ENCODE measurements around the gene PDYN. TPM values are rescaled to one million over a fixed set of nuclear protein-coding genes. Genes with fewer than 3 reads are reported as not detected.

The PDYN gene
- total and polyA plus RNA-seq, 4 donors = not detected

DNA sequence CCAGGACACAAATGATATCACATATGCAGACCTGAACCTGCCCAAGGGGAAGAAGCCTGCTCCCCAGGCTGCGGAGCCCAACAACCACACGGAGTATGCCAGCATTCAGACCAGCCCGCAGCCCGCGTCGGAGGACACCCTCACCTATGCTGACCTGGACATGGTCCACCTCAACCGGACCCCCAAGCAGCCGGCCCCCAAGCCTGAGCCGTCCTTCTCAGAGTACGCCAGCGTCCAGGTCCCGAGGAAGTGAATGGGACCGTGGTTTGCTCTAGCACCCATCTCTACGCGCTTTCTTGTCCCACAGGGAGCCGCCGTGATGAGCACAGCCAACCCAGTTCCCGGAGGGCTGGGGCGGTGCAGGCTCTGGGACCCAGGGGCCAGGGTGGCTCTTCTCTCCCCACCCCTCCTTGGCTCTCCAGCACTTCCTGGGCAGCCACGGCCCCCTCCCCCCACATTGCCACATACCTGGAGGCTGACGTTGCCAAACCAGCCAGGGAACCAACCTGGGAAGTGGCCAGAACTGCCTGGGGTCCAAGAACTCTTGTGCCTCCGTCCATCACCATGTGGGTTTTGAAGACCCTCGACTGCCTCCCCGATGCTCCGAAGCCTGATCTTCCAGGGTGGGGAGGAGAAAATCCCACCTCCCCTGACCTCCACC lies 56.4 kb downstream of the PDYN start:
- no peaks in the 10 kb centered on the region for H3K4me1 ChIP-seq (ENCODE audit: control insufficient read depth in 1 of 2, insufficient read depth in 2 of 2, low read length in 2 of 2)
- H3K36me3 ChIP-seq (ENCODE audit: control insufficient read depth in 1 of 2, insufficient read depth in 2 of 2, low read length in 1 of 2) = peaks cover 0 to 3% of the 10 kb centered on the region in 2 donors
- H3K27me3 ChIP-seq (ENCODE audit: control insufficient read depth in 1 of 2, insufficient read depth in 2 of 2, low read length in 1 of 2) = no peaks in the 10 kb centered on the region
- DNase-seq = no peak
- intact Hi-C loops (cut with DNase I) = no loop called here
- no peaks in the 10 kb centered on the region for H3K9me3 ChIP-seq (ENCODE audit: control insufficient read depth, low read length)
- H3K27ac ChIP-seq (ENCODE audit: low read depth in 1 of 2, low read length in 2 of 2) = no peak overlapping the region
- no peak overlapping the region for H3K4me3 ChIP-seq (ENCODE audit: low read length in 2 of 2)
- 92 to 93% methylated on average over 24 to 25 of the region's 25 CpGs for WGBS, 2 donors
- ATAC-seq (ENCODE audit: low FRiP score) = no peak

DNA sequence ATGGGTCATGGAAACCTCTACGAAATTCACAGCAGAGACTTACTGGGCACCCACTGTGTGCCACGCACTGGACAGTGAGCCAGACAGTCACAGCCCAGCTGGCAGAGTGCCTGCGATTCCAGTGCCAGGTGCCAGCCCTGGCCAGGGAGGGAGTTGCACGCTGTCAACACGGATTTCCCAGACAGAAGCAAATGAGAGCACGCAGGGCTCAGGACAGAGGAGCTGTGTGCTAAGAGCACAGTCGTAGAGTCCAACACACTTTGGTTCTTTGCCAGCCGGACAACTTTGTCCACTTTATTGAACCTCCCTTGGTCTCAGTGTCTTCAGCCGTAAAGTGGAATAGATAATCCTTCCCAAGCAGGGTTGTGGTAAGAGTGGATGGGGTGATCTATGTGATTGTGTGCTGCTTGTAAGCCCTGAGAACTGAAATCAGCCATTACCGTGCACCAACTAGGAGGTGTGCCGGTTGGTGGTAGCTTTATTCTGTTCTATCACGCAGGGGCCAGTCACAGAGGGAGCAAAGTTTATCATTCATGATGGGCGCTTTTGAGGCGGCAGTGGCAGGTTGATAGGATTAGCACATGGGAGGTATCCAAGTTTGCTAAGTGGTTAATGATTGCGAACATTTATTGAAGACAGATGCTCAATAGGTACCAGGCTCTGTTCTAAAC lies 58.0 kb downstream of the PDYN start:
- H3K27me3 ChIP-seq (ENCODE audit: control insufficient read depth in 1 of 2, insufficient read depth in 2 of 2, low read length in 1 of 2) = no peaks in the 10 kb centered on the region
- ATAC-seq (ENCODE audit: low FRiP score) (no peak), DNase-seq (no peak)
- no peaks in the 10 kb centered on the region for H3K4me1 ChIP-seq (ENCODE audit: control insufficient read depth in 1 of 2, insufficient read depth in 2 of 2, low read length in 2 of 2)
- intact Hi-C loops (cut with DNase I) = no loop called here
- no peak overlapping the region for H3K4me3 ChIP-seq (ENCODE audit: low read length in 2 of 2)
- H3K9me3 ChIP-seq (ENCODE audit: control insufficient read depth, low read length) = no peaks in the 10 kb centered on the region
- H3K27ac ChIP-seq (ENCODE audit: low read depth in 1 of 2, low read length in 2 of 2) = no peak overlapping the region
- H3K36me3 ChIP-seq (ENCODE audit: control insufficient read depth in 1 of 2, insufficient read depth in 2 of 2, low read length in 1 of 2) = peaks cover 0 to 3% of the 10 kb centered on the region in 2 donors
- WGBS, 2 donors = 71 to 76% methylated on average over 15 of the region's 15 CpGs

DNA sequence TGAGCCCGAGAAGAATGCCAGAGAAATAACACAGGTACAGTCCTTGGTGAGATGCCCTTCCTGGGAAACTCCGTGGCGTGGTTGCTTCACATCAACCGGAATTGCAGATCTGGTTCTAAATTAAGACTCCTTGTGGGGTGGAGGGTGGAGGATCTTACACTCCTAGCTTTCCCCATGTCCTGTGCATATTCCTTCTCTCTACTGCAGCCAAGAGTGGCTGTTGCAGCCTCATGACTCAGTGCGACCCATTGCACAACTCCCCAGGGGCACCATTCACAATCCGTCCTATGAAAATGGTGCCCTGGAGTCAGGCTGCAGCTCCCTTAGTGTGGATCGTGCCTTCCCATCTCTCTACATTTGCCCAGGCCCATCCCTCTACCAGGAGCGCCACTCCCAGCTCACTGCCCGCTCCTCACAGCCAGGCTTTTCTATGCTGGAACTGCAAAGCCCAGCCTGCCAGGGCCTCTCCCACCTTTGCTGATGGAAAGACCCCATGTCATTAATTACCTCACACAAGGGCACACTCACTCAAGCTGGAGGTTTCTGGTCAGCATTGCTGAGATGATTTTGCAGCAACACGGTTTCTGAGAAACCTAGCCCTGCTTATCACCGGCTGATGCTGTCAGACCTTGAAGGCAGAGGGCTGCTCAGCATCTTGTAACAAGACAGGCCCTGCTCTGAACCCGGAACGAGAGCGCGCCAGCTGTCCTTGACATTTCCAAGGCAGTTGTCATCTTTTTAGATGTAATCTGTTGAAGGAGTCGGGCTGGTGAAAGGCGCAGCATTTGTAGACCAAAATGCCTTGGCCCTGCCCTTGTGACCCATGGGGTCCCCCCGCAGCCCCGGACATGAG lies 58.9 kb downstream of the PDYN start:
- ATAC-seq (ENCODE audit: low FRiP score) (peak; percentile 87), DNase-seq (peak; percentile 88 to 93)
- WGBS, 2 donors = 82% methylated on average over 19 of the region's 19 CpGs
- no peaks in the 10 kb centered on the region for H3K27me3 ChIP-seq (ENCODE audit: control insufficient read depth in 1 of 2, insufficient read depth in 2 of 2, low read length in 1 of 2)
- no peak overlapping the region for H3K27ac ChIP-seq (ENCODE audit: low read depth in 1 of 2, low read length in 2 of 2)
- intact Hi-C loops (cut with DNase I) = loop anchor here in 1 of 2 donors (5.0 kb wide), 1 partner anchor 38 kb away; the partner anchor contains the start of gene SIRPA
- peaks cover 0 to 3% of the 10 kb centered on the region in 2 donors for H3K36me3 ChIP-seq (ENCODE audit: control insufficient read depth in 1 of 2, insufficient read depth in 2 of 2, low read length in 1 of 2)
- no peak overlapping the region for H3K4me3 ChIP-seq (ENCODE audit: low read length in 2 of 2)
- no peaks in the 10 kb centered on the region for H3K4me1 ChIP-seq (ENCODE audit: control insufficient read depth in 1 of 2, insufficient read depth in 2 of 2, low read length in 2 of 2)
- H3K9me3 ChIP-seq (ENCODE audit: control insufficient read depth, low read length) = no peaks in the 10 kb centered on the region

DNA sequence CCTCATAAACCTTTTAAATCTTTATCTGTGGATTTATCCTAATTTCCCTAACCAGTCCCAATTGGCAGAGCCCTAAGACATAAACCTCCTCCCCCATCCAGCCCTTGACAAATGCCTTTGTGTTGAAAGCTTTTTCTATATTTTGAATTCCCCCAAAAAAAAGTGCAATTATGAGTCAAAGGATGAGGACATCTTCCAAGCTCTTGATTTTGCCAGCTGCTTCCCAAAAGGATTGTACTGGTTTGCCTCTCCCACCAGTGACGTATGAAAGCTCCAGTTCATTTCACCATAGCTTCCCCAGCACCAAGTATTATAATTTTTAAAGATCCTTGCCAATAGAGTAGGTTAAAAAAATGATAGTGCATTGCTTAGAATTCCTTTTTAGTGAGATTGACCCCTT lies 59.7 kb downstream of the PDYN start:
- Histone ChIP-seq H3K4me3 (ENCODE audit: low read length in 2 of 2) (no peak overlapping the region), H3K9me3 (ENCODE audit: control insufficient read depth, low read length) (no peaks in the 10 kb centered on the region), H3K4me1 (ENCODE audit: control insufficient read depth in 1 of 2, insufficient read depth in 2 of 2, low read length in 2 of 2) (no peaks in the 10 kb centered on the region), H3K36me3 (ENCODE audit: control insufficient read depth in 1 of 2, insufficient read depth in 2 of 2, low read length in 1 of 2) (peaks cover 0 to 3% of the 10 kb centered on the region in 2 donors), H3K27me3 (ENCODE audit: control insufficient read depth in 1 of 2, insufficient read depth in 2 of 2, low read length in 1 of 2) (no peaks in the 10 kb centered on the region), H3K27ac (ENCODE audit: low read depth in 1 of 2, low read length in 2 of 2) (no peak overlapping the region)
- DNase-seq (no peak), ATAC-seq (ENCODE audit: low FRiP score) (peak; percentile 62)
- intact Hi-C loops (cut with DNase I) = loop anchor here in 1 of 2 donors (5.0 kb wide), 1 partner anchor 37 kb away; the partner anchor contains the start of gene SIRPA
- 56 to 63% methylated on average over 1 of the region's 1 CpG for WGBS, 2 donors

DNA sequence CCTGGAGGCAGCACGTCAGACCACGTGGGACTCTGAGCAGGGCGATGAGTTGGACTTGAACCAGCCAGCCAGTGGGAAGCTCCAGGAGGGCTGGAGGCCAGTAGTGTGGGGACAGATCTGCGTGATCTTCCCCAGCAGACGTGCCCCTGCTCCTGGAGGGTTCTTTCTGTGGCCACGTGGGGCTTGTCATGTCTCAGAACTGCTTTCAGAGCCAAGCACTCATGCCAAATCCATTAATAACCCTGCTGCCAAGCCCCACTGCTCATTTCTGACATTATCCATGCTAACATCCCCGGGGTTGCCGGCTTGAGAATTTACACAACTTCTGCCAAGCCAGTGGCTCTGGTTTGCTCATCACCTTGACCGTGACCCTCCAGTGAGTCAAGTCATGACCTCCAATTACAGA lies 60.4 kb downstream of the PDYN start:
- peak; percentile 59 for ATAC-seq (ENCODE audit: low FRiP score)
- peaks cover 0 to 3% of the 10 kb centered on the region in 2 donors for H3K36me3 ChIP-seq (ENCODE audit: control insufficient read depth in 1 of 2, insufficient read depth in 2 of 2, low read length in 1 of 2)
- WGBS, 2 donors = 13 to 25% methylated on average over 9 of the region's 9 CpGs
- H3K27ac ChIP-seq (ENCODE audit: low read depth in 1 of 2, low read length in 2 of 2) = no peak overlapping the region
- no peaks in the 10 kb centered on the region for H3K27me3 ChIP-seq (ENCODE audit: control insufficient read depth in 1 of 2, insufficient read depth in 2 of 2, low read length in 1 of 2)
- peak; percentile 70 to 81 for DNase-seq
- H3K4me1 ChIP-seq (ENCODE audit: control insufficient read depth in 1 of 2, insufficient read depth in 2 of 2, low read length in 2 of 2) = no peaks in the 10 kb centered on the region
- intact Hi-C loops (cut with DNase I) = loop anchor here in 1 of 2 donors (5.0 kb wide), 1 partner anchor 36 kb away; the partner anchor contains the start of gene SIRPA
- H3K4me3 ChIP-seq (ENCODE audit: low read length in 2 of 2) = no peak overlapping the region
- H3K9me3 ChIP-seq (ENCODE audit: control insufficient read depth, low read length) = no peaks in the 10 kb centered on the region

DNA sequence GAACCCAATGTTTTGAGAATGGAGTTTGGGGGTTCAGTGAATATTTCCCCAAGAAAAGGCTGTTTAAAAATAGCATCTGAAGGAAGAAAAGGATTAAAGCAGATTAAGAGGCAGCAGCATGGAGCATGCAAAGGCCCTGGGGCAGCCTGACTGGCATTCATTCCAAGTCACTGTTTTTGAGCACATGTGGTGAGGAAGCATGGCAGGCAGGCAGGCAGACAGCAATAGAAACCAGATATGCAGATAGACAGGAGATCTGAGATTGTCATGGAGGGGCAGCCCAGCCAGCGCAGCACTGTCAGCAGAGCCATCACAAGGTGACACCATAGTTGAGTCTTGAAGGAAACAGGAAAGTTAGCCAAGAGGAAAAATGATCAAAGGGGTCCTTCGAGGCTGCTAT lies 60.9 kb downstream of the PDYN start:
- Histone ChIP-seq H3K27ac (ENCODE audit: low read depth in 1 of 2, low read length in 2 of 2) (no peak overlapping the region), H3K9me3 (ENCODE audit: control insufficient read depth, low read length) (no peaks in the 10 kb centered on the region), H3K36me3 (ENCODE audit: control insufficient read depth in 1 of 2, insufficient read depth in 2 of 2, low read length in 1 of 2) (peaks cover 0 to 3% of the 10 kb centered on the region in 2 donors), H3K27me3 (ENCODE audit: control insufficient read depth in 1 of 2, insufficient read depth in 2 of 2, low read length in 1 of 2) (no peaks in the 10 kb centered on the region), H3K4me1 (ENCODE audit: control insufficient read depth in 1 of 2, insufficient read depth in 2 of 2, low read length in 2 of 2) (no peaks in the 10 kb centered on the region), H3K4me3 (ENCODE audit: low read length in 2 of 2) (no peak overlapping the region)
- intact Hi-C loops (cut with DNase I) = loop anchor here in 1 of 2 donors (5.0 kb wide), 1 partner anchor 36 kb away; the partner anchor contains the start of gene SIRPA
- 81 to 84% methylated on average over 2 of the region's 2 CpGs for WGBS, 2 donors
- DNase-seq = no peak
- ATAC-seq (ENCODE audit: low FRiP score) = no peak

DNA sequence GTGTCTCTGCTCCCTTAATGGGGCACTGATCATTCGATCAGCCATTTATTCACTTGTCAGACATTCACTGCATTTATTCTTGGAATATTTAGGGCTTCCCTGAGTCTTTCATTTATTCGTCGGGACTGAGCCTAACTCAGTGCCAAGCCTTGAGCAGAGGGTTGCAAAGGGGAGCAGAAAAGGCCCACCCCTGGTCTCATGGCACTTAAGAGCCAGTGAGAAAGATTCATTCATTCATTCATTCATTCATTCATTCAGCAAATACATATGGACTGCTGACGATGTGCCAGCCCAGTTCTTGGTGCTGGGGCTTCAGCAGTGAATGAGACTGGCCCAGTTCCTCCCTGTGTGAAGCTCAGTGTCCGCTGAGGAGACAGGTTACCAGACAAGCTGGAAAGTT lies 62.0 kb downstream of the PDYN start:
- H3K4me1 ChIP-seq (ENCODE audit: control insufficient read depth in 1 of 2, insufficient read depth in 2 of 2, low read length in 2 of 2) = no peaks in the 10 kb centered on the region

DNA sequence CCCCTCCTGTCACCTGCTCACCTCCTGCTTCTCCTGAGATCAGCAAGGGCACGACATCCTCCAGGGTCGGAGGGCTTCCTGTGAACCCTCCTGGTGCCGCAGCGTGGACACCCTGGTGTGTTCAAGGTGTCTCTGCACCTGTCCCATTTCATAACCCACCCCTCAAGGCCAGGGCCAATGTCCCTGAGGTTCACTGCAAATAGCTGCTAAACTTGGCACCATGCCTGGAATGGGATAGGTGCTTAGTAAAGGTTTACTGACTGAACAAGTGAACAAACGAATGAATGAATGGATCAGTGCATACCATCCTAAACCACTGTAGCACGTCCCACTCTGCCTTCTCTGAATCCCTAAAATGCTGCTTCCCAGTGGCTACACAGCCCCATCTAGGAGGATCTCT lies 63.7 kb downstream of the PDYN start:
- Histone ChIP-seq H3K27me3 (ENCODE audit: control insufficient read depth in 1 of 2, insufficient read depth in 2 of 2, low read length in 1 of 2) (no peaks in the 10 kb centered on the region), H3K36me3 (ENCODE audit: control insufficient read depth in 1 of 2, insufficient read depth in 2 of 2, low read length in 1 of 2) (no peaks in the 10 kb centered on the region), H3K4me3 (ENCODE audit: low read length in 2 of 2) (no peak overlapping the region), H3K27ac (ENCODE audit: low read depth in 1 of 2, low read length in 2 of 2) (no peak overlapping the region), H3K9me3 (ENCODE audit: control insufficient read depth, low read length) (no peaks in the 10 kb centered on the region), H3K4me1 (ENCODE audit: control insufficient read depth in 1 of 2, insufficient read depth in 2 of 2, low read length in 2 of 2) (no peaks in the 10 kb centered on the region)
- 89 to 92% methylated on average over 6 of the region's 6 CpGs for WGBS, 2 donors
- DNase-seq (no peak), ATAC-seq (ENCODE audit: low FRiP score) (no peak)
- intact Hi-C loops (cut with DNase I) = loop anchor here in 1 of 2 donors (5.0 kb wide), 1 partner anchor 33 kb away; the partner anchor contains the start of gene SIRPA

More for the DNA sequence above, 62.0 kb downstream of the PDYN start:
- H3K36me3 ChIP-seq (ENCODE audit: control insufficient read depth in 1 of 2, insufficient read depth in 2 of 2, low read length in 1 of 2) = peaks cover 0 to 3% of the 10 kb centered on the region in 2 donors
- no peaks in the 10 kb centered on the region for H3K9me3 ChIP-seq (ENCODE audit: control insufficient read depth, low read length)
- WGBS, 2 donors = 83 to 89% methylated on average over 5 of the region's 5 CpGs
- no peaks in the 10 kb centered on the region for H3K27me3 ChIP-seq (ENCODE audit: control insufficient read depth in 1 of 2, insufficient read depth in 2 of 2, low read length in 1 of 2)
- H3K27ac ChIP-seq (ENCODE audit: low read depth in 1 of 2, low read length in 2 of 2) = no peak overlapping the region
- DNase-seq (no peak), ATAC-seq (ENCODE audit: low FRiP score) (no peak)
- no peak overlapping the region for H3K4me3 ChIP-seq (ENCODE audit: low read length in 2 of 2)
- intact Hi-C loops (cut with DNase I) = loop anchor here in 1 of 2 donors (5.0 kb wide), 1 partner anchor 35 kb away; the partner anchor contains the start of gene SIRPA
